CD14-positive monocyte (primary cell): ENCODE results near the gene HDAC4. TPM values are rescaled to one million over a fixed set of nuclear protein-coding genes. Genes with fewer than 3 reads are reported as not detected.

Experiments used
- DNase-seq, 3 donors: peaks; one replicate each; pipeline ENCODE4 v3.0.0-alpha.2; 2011 to 2022
- H2AFZ ChIP-seq: 2 replicates; pipeline ENCODE4 v1.6.0; 2012; ENCODE audit warnings: mild to moderate bottlenecking, low read depth, low read length, inconsistent platforms; ENCODE audit not compliant: insufficient read depth, poor library complexity, severe bottlenecking
- H3K27ac ChIP-seq, 2 donors: 1 replicate in 1 of 2; 2 replicates in 1 of 2; pipeline ENCODE4 v1.5.1; 2012 to 2013; ENCODE audit warnings: low read length in 2 of 2, control low read depth in 1 of 2, inconsistent platforms in 1 of 2, low read depth in 1 of 2, mild to moderate bottlenecking in 1 of 2
- H3K27me3 ChIP-seq, 2 donors: one replicate each; pipeline versions ENCODE4 v1.6.0 to v1.6.1; 2011 to 2013; ENCODE audit warnings: low read length in 2 of 2; ENCODE audit not compliant: control insufficient read depth in 2 of 2, insufficient read depth in 2 of 2
- H3K36me3 ChIP-seq, 2 donors: replicated peaks in 1 of 2; 1 replicate in 1 of 2; 2 replicates in 1 of 2; pipeline versions ENCODE4 v1.5.1 to v1.6.1; 2012 to 2013; ENCODE audit warnings: low read length in 2 of 2, control low read depth in 1 of 2, inconsistent platforms in 1 of 2, mild to moderate bottlenecking in 1 of 2; ENCODE audit not compliant: insufficient read depth in 2 of 2, control insufficient read depth in 1 of 2
- H3K4me1 ChIP-seq, 2 donors: 1 replicate in 1 of 2; 2 replicates in 1 of 2; pipeline versions ENCODE4 v1.5.1 to v1.6.1; 2012 to 2013; ENCODE audit warnings: low read length in 2 of 2, control low read depth in 1 of 2, inconsistent platforms in 1 of 2, mild to moderate bottlenecking in 1 of 2, moderate library complexity in 1 of 2; ENCODE audit not compliant: insufficient read depth in 2 of 2, control insufficient read depth in 1 of 2
- H3K4me2 ChIP-seq: replicated peaks from 2 replicates; pipeline ENCODE3; 2012; ENCODE audit warnings: low read length, moderate library complexity, mild to moderate bottlenecking; ENCODE audit not compliant: poor library complexity, severe bottlenecking; ENCODE audit errors: extremely low read depth
- H3K4me3 ChIP-seq, 3 experiments: fragments of 200-600 bp in 1 of 3; sonication (generic) in 1 of 3; replicated peaks in 1 of 3; 1 replicate in 2 of 3; 2 replicates in 1 of 3; pipeline ENCODE4 v1.5.1; 2011 to 2013; ENCODE audit warnings: low read length in 3 of 3, mild to moderate bottlenecking in 3 of 3, control low read depth in 2 of 3, low read depth in 2 of 3, inconsistent platforms in 1 of 3, moderate library complexity in 1 of 3
- H3K79me2 ChIP-seq: 2 replicates; pipeline ENCODE4 v1.6.0; 2012; ENCODE audit warnings: mild to moderate bottlenecking, control low read depth, inconsistent platforms, low read length, moderate library complexity; ENCODE audit not compliant: insufficient read depth
- H3K9ac ChIP-seq: 2 replicates; pipeline ENCODE4 v1.6.0; 2017; ENCODE audit warnings: low read length, mild to moderate bottlenecking; ENCODE audit not compliant: insufficient read depth, poor library complexity, severe bottlenecking
- H3K9me3 ChIP-seq, 2 donors: replicated peaks in 1 of 2; 1 replicate in 1 of 2; 2 replicates in 1 of 2; pipeline versions ENCODE4 v1.5.1 to v1.6.1; 2012 to 2013; ENCODE audit warnings: low read length in 2 of 2, control low read depth in 1 of 2; ENCODE audit not compliant: control insufficient read depth in 1 of 2, insufficient read depth in 1 of 2
- H4K20me1 ChIP-seq: 2 replicates; pipeline ENCODE4 v1.6.0; 2012; ENCODE audit warnings: mild to moderate bottlenecking, low read length, control low read depth, moderate library complexity; ENCODE audit not compliant: insufficient read depth
- H3K27ac Mint-ChIP-seq, 7 donors: one replicate each; pipeline ENCODE4 v1.8.0; 2020; ENCODE audit warnings: mild to moderate bottlenecking in 7 of 7, mixed read lengths in 7 of 7, moderate library complexity in 6 of 7, inconsistent platforms in 2 of 7
- H3K27me3 Mint-ChIP-seq, 3 donors: one replicate each; pipeline ENCODE4 v1.8.0; 2021 to 2022; ENCODE audit warnings: low read depth in 3 of 3, mild to moderate bottlenecking in 3 of 3, mixed read lengths in 3 of 3, moderate library complexity in 3 of 3, inconsistent platforms in 1 of 3
- H3K36me3 Mint-ChIP-seq, 2 donors: one replicate each; pipeline ENCODE4 v1.8.0; 2020; ENCODE audit warnings: mixed read lengths in 2 of 2, inconsistent platforms in 1 of 2, mild to moderate bottlenecking in 1 of 2
- H3K4me1 Mint-ChIP-seq: one replicate; pipeline ENCODE4 v1.8.0; 2020; ENCODE audit warnings: mild to moderate bottlenecking, mixed read lengths
- H3K4me3 Mint-ChIP-seq, 2 donors: one replicate each; pipeline ENCODE4 v1.8.0; 2020; ENCODE audit warnings: mild to moderate bottlenecking in 2 of 2, mixed read lengths in 2 of 2, moderate library complexity in 1 of 2
- H3K9me3 Mint-ChIP-seq, 7 donors: one replicate each; pipeline ENCODE4 v1.8.0; 2020 to 2022; ENCODE audit warnings: mixed read lengths in 7 of 7, mild to moderate bottlenecking in 6 of 7, moderate library complexity in 6 of 7, inconsistent platforms in 2 of 7
- CTCF ChIP-seq: fragments of 200-600 bp; IDR thresholded peaks from one replicate; pipeline ENCODE4 v1.8.0; 2022; ENCODE audit warnings: antibody characterized with exemption, mild to moderate bottlenecking
- WGBS: methylation state at CpG from one replicate; pipeline ENCODE4 v1.1.5; 2013; ENCODE audit warnings: missing lambda C conversion rate; ENCODE audit not compliant: insufficient coverage; 5-methylcytosine and 5-hydroxymethylcytosine counted together
- intact Hi-C, 2 donors: fragments of 100-400 bp; cut with micrococcal nuclease; formaldehyde crosslinking; loops; one replicate each; pipeline versions ENCODE4 v1.15.0 to v1.15.1; 2023
- polyA plus RNA-seq, 3 donors: library from polyadenylated mRNA; depleted of rRNA in 1 of 3; unstranded in 2 of 3; stranded (reverse) in 1 of 3; fragments of 300-500 nt in 2 of 3; fragments of >200 nt in 1 of 3; fragmentation: Illumina TruSeq in 2 of 3; gene quantifications; 1 replicate in 2 of 3; 2 replicates in 1 of 3; pipeline ENCODE4 v1.2.3, GENCODE V29; 2012 to 2021

The HDAC4 gene
- polyA plus RNA-seq, 3 donors: 3.3 to 23.0 (median 4.5) TPM

- Histone ChIP-seq H3K79me2 (peaks cover 90% of the 10 kb centered on the region), H2AFZ (no peak overlapping the region), H3K9ac (no peak overlapping the region), H3K36me3 (peaks cover 18 to 34% of the 10 kb centered on the region in 2 donors), H3K27ac (no peak overlapping the region), H3K9me3 (no peaks in the 10 kb centered on the region), H3K4me1 (peaks cover 31 to 34% of the 10 kb centered on the region in 2 donors), H3K4me2 (no peak overlapping the region), H3K4me3 (no peak overlapping the region), H3K27me3 (no peaks in the 10 kb centered on the region), H4K20me1 (peaks cover 21% of the 10 kb centered on the region)
- H3K4me3 Mint-ChIP-seq: no peak overlapping the region
- H3K4me1 Mint-ChIP-seq: peaks cover 42% of the 10 kb centered on the region
- H3K36me3 Mint-ChIP-seq: peaks cover 51 to 63% of the 10 kb centered on the region in 2 donors
- peaks cover 0 to 1% (median 0%) of the 10 kb centered on the region in 3 donors for H3K27me3 Mint-ChIP-seq
- WGBS: no CpG with 5 or more reads among the region's 6 CpGs
- H3K27ac Mint-ChIP-seq: no peak overlapping the region
- no peak for TF ChIP-seq CTCF
- H3K9me3 Mint-ChIP-seq: peaks cover 0 to 3% (median 0%) of the 10 kb centered on the region in 7 donors
- no peak for DNase-seq
- intact Hi-C loops: no loop called here
Observed at GRCh38 chr2:239382384-239382880, 18.4 kb downstream of the HDAC4 start.

GRCh38 chr2:239381709-239382134, 19.1 kb downstream of the HDAC4 start:
- peaks cover 0 to 3% (median 0%) of the 10 kb centered on the region in 7 donors for H3K9me3 Mint-ChIP-seq
- intact Hi-C loops: no loop called here
- no peak for TF ChIP-seq CTCF
- H3K27ac Mint-ChIP-seq: peak overlapping the region in 6 of 7 donors; percentile 80 to 92 (median 85)
- H3K9me3 ChIP-seq: no peaks in the 10 kb centered on the region
- peak overlapping the region; percentile 67 for H3K4me2 ChIP-seq
- H3K4me3 Mint-ChIP-seq: peak overlapping the region in 1 of 2 donors; percentile 66
- no peak overlapping the region for H3K9ac ChIP-seq
- H3K79me2 ChIP-seq: peaks cover 90% of the 10 kb centered on the region
- peaks cover 21% of the 10 kb centered on the region for H4K20me1 ChIP-seq
- H3K4me3 ChIP-seq: peak overlapping the region in 1 of 3 experiments; percentile 68
- H3K36me3 ChIP-seq: peaks cover 14 to 34% of the 10 kb centered on the region in 2 donors
- 75% methylated on average over 5 of the region's 7 CpGs for WGBS
- H3K36me3 Mint-ChIP-seq: peaks cover 53 to 62% of the 10 kb centered on the region in 2 donors
- H3K4me1 Mint-ChIP-seq: peaks cover 42% of the 10 kb centered on the region
- peaks cover 31 to 34% of the 10 kb centered on the region in 2 donors for H3K4me1 ChIP-seq
- peak in 1 of 3 donors; percentile 23 for DNase-seq
- H2AFZ ChIP-seq: no peak overlapping the region
- H3K27me3 ChIP-seq: no peaks in the 10 kb centered on the region
- H3K27me3 Mint-ChIP-seq: peaks cover 0 to 1% (median 0%) of the 10 kb centered on the region in 3 donors
- peak overlapping the region in 1 of 2 donors; percentile 81 for H3K27ac ChIP-seq
